Uterus (tissue), 2 donors: ENCODE measurements around the gene MYOZ2.

Source experiments
- CTCF ChIP-seq, 4 experiments: fragments of 200-600 bp in 2 of 4; fragments of 450-650 bp in 2 of 4; sonication (generic) in 2 of 4; IDR thresholded peaks; one replicate each; pipeline ENCODE4 v1.5.1; 2016 to 2019; ENCODE audit warnings: antibody characterized with exemption in 4 of 4, mild to moderate bottlenecking in 2 of 4, moderate library complexity in 1 of 4
- POLR2A ChIP-seq, 2 donors: fragments of 450-650 bp; IDR thresholded peaks; one replicate each; pipeline ENCODE4 v1.6.1; 2016; ENCODE audit warnings: antibody characterized with exemption in 2 of 2, mild to moderate bottlenecking in 1 of 2, moderate library complexity in 1 of 2

- TF ChIP-seq POLR2A (IDR thresholded peaks at IDR 0.05) (no peak), CTCF (IDR thresholded peaks at IDR 0.05) (no peak)
Observed at GRCh38 chr4:119172223-119172622, 36.6 kb downstream of the MYOZ2 start.
